ENCODE measurements around the gene CNTN4.

CNTN4 gene

GRCh38 chr3:2274526-2274925 is 175.9 kb downstream of the CNTN4 start:
- no peak for DNase-seq

- DNase-seq, result no peak
Observed at GRCh38 chr3:2283818-2284217, 185.2 kb downstream of the CNTN4 start.

- DNase-seq, result no peak
Observed at GRCh38 chr3:2300938-2301337, 202.3 kb downstream of the CNTN4 start.

GRCh38 chr3:2301361-2301760 is 202.7 kb downstream of the CNTN4 start:
- no peak for DNase-seq

- no peak for DNase-seq
Observed at GRCh38 chr3:2303566-2303965, 204.9 kb downstream of the CNTN4 start.

GRCh38 chr3:2311022-2311421 is 212.4 kb downstream of the CNTN4 start:
- no peak for DNase-seq

GRCh38 chr3:2317521-2317920 is 218.9 kb downstream of the CNTN4 start:
- no peak for DNase-seq

GRCh38 chr3:2334921-2335320 is 236.3 kb downstream of the CNTN4 start:
- no peak for DNase-seq

GRCh38 chr3:2343031-2343682 is 244.5 kb downstream of the CNTN4 start:
- no peak for DNase-seq

- DNase-seq, result no peak
Observed at GRCh38 chr3:2352134-2352762, 253.6 kb downstream of the CNTN4 start.

- no peak for DNase-seq
Observed at GRCh38 chr3:2354702-2355101, 256.0 kb downstream of the CNTN4 start.

- DNase-seq, result no peak
Observed at GRCh38 chr3:2356298-2356950, 257.8 kb downstream of the CNTN4 start.

- DNase-seq, result no peak
Observed at GRCh38 chr3:2360815-2361214, 262.1 kb downstream of the CNTN4 start.

- no peak for DNase-seq
Observed at GRCh38 chr3:2362122-2362521, 263.5 kb downstream of the CNTN4 start.

GRCh38 chr3:2363854-2364253 is 265.2 kb downstream of the CNTN4 start:
- no peak for DNase-seq

- DNase-seq, result no peak
Observed at GRCh38 chr3:2370317-2370716, 271.7 kb downstream of the CNTN4 start.

- DNase-seq, result no peak
Observed at GRCh38 chr3:2372306-2372705, 273.6 kb downstream of the CNTN4 start.

- no peak for DNase-seq
Observed at GRCh38 chr3:2375376-2375775, 276.7 kb downstream of the CNTN4 start.

GRCh38 chr3:2377281-2377680 is 278.6 kb downstream of the CNTN4 start:
- no peak for DNase-seq

GRCh38 chr3:2390926-2391532 is 292.4 kb downstream of the CNTN4 start:
- DNase-seq, result no peak

- DNase-seq, result no peak
Observed at GRCh38 chr3:2391896-2392295, 293.2 kb downstream of the CNTN4 start.

- no peak for DNase-seq
Observed at GRCh38 chr3:2392981-2393380, 294.3 kb downstream of the CNTN4 start.

GRCh38 chr3:2415083-2415482 is 316.4 kb downstream of the CNTN4 start:
- DNase-seq, result no peak

- no peak for DNase-seq
Observed at GRCh38 chr3:2420919-2421318, 322.3 kb downstream of the CNTN4 start.

Measured in activated CD4-positive, CD25-positive, alpha-beta regulatory T cell (primary cell).